GM12891 (cell line): ENCODE measurements around the gene TBC1D2.

ENCODE experiments used
- POLR2A ChIP-seq: IDR thresholded peaks from 2 replicates; pipeline ENCODE4 v1.6.1; 2011; ENCODE audit warnings: low read depth, low read length, control low read depth
- POLR2AphosphoS5 ChIP-seq: IDR thresholded peaks from 2 replicates; pipeline ENCODE4 v1.6.1; 2011; ENCODE audit warnings: low read depth, low read length, control low read depth
- TAF1 ChIP-seq: IDR thresholded peaks from 2 replicates; pipeline ENCODE4 v1.6.1; 2011; ENCODE audit warnings: low read depth, low read length, control low read depth

- TF ChIP-seq TAF1 = no peak
- TF ChIP-seq POLR2A = no peak
- no peak for TF ChIP-seq POLR2AphosphoS5
These were observed 87.2 kb downstream of the TBC1D2 start for GRCh38 chr9:98168153-98168780.
